B cell (primary cell): ENCODE measurements around the gene BST1. TPM values are rescaled to one million over a fixed set of nuclear protein-coding genes. Genes with fewer than 3 reads are reported as not detected.

Experiments used
- ATAC-seq: fragments of 200-7000 bp; cut with Tn5 transposase; one replicate; pipeline ENCODE4 v1.10.0; 2021; ENCODE audit warnings: low read depth, mild to moderate bottlenecking, moderate number of reproducible peaks, moderate library complexity
- CTCF ChIA-PET: fragments of 350-600 bp; sonication (Branson Sonifier 250); formaldehyde crosslinking; loops from one replicate; lab custom pipeline; 2021; ENCODE audit warnings: antibody characterized with exemption, inconsistent platforms; lab: Charles Lee
- POLR2A ChIA-PET: fragments of 350-600 bp; sonication (Branson Sonifier 250); formaldehyde crosslinking; loops from one replicate; lab custom pipeline; 2021; ENCODE audit warnings: antibody characterized with exemption; lab: Charles Lee
- DNase-seq: peaks from one replicate; pipeline ENCODE4 v3.0.0; 2013
- H2AFZ ChIP-seq: 2 replicates; pipeline ENCODE4 v1.6.1; 2012; ENCODE audit warnings: mild to moderate bottlenecking, low read depth, low read length; ENCODE audit not compliant: insufficient read depth, poor library complexity, severe bottlenecking
- H3K27ac ChIP-seq, 2 donors: 1 replicate in 1 of 2; 2 replicates in 1 of 2; pipeline ENCODE4 v1.5.1; 2012 to 2013; ENCODE audit warnings: low read length in 2 of 2, mild to moderate bottlenecking in 2 of 2, moderate library complexity in 1 of 2
- H3K27me3 ChIP-seq, 4 experiments: fragments of 200-600 bp in 1 of 4; sonication (generic) in 1 of 4; replicated peaks in 1 of 4; 1 replicate in 2 of 4; 2 replicates in 2 of 4; pipeline versions ENCODE4 v1.6.1 to v1.7.0; 2013 to 2016; ENCODE audit warnings: low read length in 3 of 4, mild to moderate bottlenecking in 2 of 4, mixed read lengths in 1 of 4, moderate library complexity in 1 of 4; ENCODE audit not compliant: insufficient read depth in 4 of 4, control insufficient read depth in 3 of 4; ENCODE audit errors: control extremely low read depth in 1 of 4
- H3K36me3 ChIP-seq, 2 experiments: replicated peaks in 1 of 2; 1 replicate in 1 of 2; 2 replicates in 1 of 2; pipeline versions ENCODE4 v1.6.1 to v1.7.1; 2013; ENCODE audit warnings: low read length in 1 of 2; ENCODE audit not compliant: insufficient read depth in 2 of 2, control insufficient read depth in 1 of 2; ENCODE audit errors: control extremely low read depth in 1 of 2, extremely low read depth in 1 of 2
- H3K4me1 ChIP-seq, 2 donors: fragments of 200-600 bp in 1 of 2; sonication (generic) in 1 of 2; 1 replicate in 1 of 2; 2 replicates in 1 of 2; pipeline versions ENCODE4 v1.5.1 to v1.6.1; 2013 to 2017; ENCODE audit warnings: low read length in 2 of 2; ENCODE audit not compliant: control insufficient read depth in 2 of 2, insufficient read depth in 2 of 2
- H3K4me2 ChIP-seq: replicated peaks from 2 replicates; pipeline ENCODE3; 2012; ENCODE audit warnings: mild to moderate bottlenecking, low read depth, low read length; ENCODE audit not compliant: poor library complexity, severe bottlenecking
- H3K4me3 ChIP-seq, 5 experiments: fragments of 200-600 bp in 1 of 5; sonication (generic) in 1 of 5; 1 replicate in 3 of 5; 2 replicates in 2 of 5; pipeline versions ENCODE4 v1.5.1 to v1.7.0; 2011 to 2016; ENCODE audit warnings: low read length in 4 of 5, mild to moderate bottlenecking in 4 of 5, low read depth in 2 of 5, control low read depth in 1 of 5, moderate library complexity in 1 of 5; ENCODE audit not compliant: insufficient read depth in 1 of 5; ENCODE audit errors: control extremely low read depth in 1 of 5, extremely low read depth in 1 of 5
- H3K79me2 ChIP-seq: fragments of 200-600 bp; sonication (generic); one replicate; pipeline ENCODE4 v1.6.0; 2016; ENCODE audit warnings: low read length; ENCODE audit not compliant: control insufficient read depth, insufficient read depth
- H3K9ac ChIP-seq: fragments of 200-600 bp; sonication (generic); 2 replicates; pipeline ENCODE4 v1.6.1; 2017; ENCODE audit warnings: mild to moderate bottlenecking, low read length, moderate library complexity
- H3K9me3 ChIP-seq, 3 donors: one replicate each; pipeline versions ENCODE4 v1.6.1 to v1.7.1; 2013; ENCODE audit warnings: low read length in 2 of 3; ENCODE audit not compliant: control insufficient read depth in 2 of 3, insufficient read depth in 1 of 3; ENCODE audit errors: control extremely low read depth in 1 of 3
- H4K20me1 ChIP-seq: 2 replicates; pipeline ENCODE4 v1.6.0; 2012; ENCODE audit warnings: mild to moderate bottlenecking, low read length; ENCODE audit not compliant: insufficient read depth, control insufficient read depth, poor library complexity, severe bottlenecking
- H3K27ac Mint-ChIP-seq: one replicate; pipeline ENCODE4 v1.8.0; 2021; ENCODE audit warnings: mixed read lengths
- H3K27me3 Mint-ChIP-seq: one replicate; pipeline ENCODE4 v1.8.0; 2021; ENCODE audit warnings: mixed read lengths
- H3K4me1 Mint-ChIP-seq: one replicate; pipeline ENCODE4 v1.8.0; 2021; ENCODE audit warnings: mixed read lengths
- H3K4me3 Mint-ChIP-seq: one replicate; pipeline ENCODE4 v1.8.0; 2021; ENCODE audit warnings: mixed read lengths
- H3K9me3 Mint-ChIP-seq: one replicate; pipeline ENCODE4 v1.8.0; 2022; ENCODE audit warnings: mixed read lengths; ENCODE audit not compliant: insufficient read depth
- EZH2 ChIP-seq: IDR thresholded peaks from 2 replicates; pipeline ENCODE4 v1.6.1; 2012; ENCODE audit warnings: borderline replicate concordance, low read depth, mild to moderate bottlenecking, moderate library complexity, low read length; ENCODE audit not compliant: insufficient read depth, poor library complexity, severe bottlenecking
- WGBS: methylation state at CpG from one replicate; pipeline ENCODE4 v1.1.5; 2013; ENCODE audit warnings: missing lambda C conversion rate; ENCODE audit not compliant: insufficient coverage; 5-methylcytosine and 5-hydroxymethylcytosine counted together
- intact Hi-C: fragments of 100-400 bp; cut with micrococcal nuclease; formaldehyde crosslinking; loops from one replicate; pipeline ENCODE4 v1.10.0; 2022
- polyA plus RNA-seq: library from polyadenylated mRNA; depleted of rRNA; stranded (reverse); fragments of >200 nt; gene quantifications from 2 replicates; pipeline ENCODE4 v1.2.3, GENCODE V29; 2012
- total RNA-seq, 2 donors: library from RNA; stranded (reverse); fragments of 120-200 nt in 1 of 2; gene quantifications; 1 replicate in 1 of 2; 2 replicates in 1 of 2; pipeline versions ENCODE4 v1.2.3 to v1.2.4, GENCODE V29; 2013 to 2022
- TF ChIP-seq, protein P1 (sequence below): fragments of 200-600 bp; IDR thresholded peaks from one replicate; pipeline ENCODE4 v1.8.0; 2022; ENCODE audit warnings: antibody characterized with exemption, mild to moderate bottlenecking

The BST1 gene
- total and polyA plus RNA-seq, 2 donors (not counting 1 experiment from before 2014, with no cell fraction given): 0.32 to 1.00 TPM

DNA sequence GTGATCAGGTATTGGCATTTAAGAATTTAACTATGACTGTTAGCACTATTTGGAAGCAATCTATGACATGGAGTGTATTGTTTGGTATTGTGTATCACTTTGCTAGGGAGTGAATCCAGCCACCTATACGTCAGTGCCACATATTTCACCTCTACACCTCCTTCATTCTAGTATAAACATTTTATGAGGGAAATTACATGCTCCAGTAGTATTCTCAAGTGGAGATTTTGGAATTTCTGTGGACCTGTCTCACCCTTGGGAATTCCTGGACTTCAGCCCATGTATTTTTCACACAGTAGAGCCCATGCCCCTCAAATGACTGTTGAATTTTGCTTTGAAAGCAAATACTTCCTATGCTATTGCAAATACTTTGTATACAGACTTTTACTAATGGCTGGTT is 11.3 kb downstream of the BST1 start:
- H3K27ac Mint-ChIP-seq: no peak overlapping the region
- no peaks in the 10 kb centered on the region for H3K9me3 Mint-ChIP-seq
- DNase-seq (no peak), ATAC-seq (no peak)
- H3K36me3 ChIP-seq: no peaks in the 10 kb centered on the region
- no peak overlapping the region for H3K4me3 ChIP-seq
- WGBS: no CpG with 5 or more reads among the region's 1 CpG
- no peaks in the 10 kb centered on the region for H3K27me3 ChIP-seq
- no peak overlapping the region for H3K4me3 Mint-ChIP-seq
- H3K79me2 ChIP-seq: no peaks in the 10 kb centered on the region
- CTCF ChIA-PET: no interaction called here
- intact Hi-C loops: no loop called here
- H4K20me1 ChIP-seq: no peaks in the 10 kb centered on the region
- TF ChIP-seq, protein P1, sequence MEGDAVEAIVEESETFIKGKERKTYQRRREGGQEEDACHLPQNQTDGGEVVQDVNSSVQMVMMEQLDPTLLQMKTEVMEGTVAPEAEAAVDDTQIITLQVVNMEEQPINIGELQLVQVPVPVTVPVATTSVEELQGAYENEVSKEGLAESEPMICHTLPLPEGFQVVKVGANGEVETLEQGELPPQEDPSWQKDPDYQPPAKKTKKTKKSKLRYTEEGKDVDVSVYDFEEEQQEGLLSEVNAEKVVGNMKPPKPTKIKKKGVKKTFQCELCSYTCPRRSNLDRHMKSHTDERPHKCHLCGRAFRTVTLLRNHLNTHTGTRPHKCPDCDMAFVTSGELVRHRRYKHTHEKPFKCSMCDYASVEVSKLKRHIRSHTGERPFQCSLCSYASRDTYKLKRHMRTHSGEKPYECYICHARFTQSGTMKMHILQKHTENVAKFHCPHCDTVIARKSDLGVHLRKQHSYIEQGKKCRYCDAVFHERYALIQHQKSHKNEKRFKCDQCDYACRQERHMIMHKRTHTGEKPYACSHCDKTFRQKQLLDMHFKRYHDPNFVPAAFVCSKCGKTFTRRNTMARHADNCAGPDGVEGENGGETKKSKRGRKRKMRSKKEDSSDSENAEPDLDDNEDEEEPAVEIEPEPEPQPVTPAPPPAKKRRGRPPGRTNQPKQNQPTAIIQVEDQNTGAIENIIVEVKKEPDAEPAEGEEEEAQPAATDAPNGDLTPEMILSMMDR: no peak
- TF ChIP-seq EZH2: no peak
- H3K4me1 ChIP-seq: no peaks in the 10 kb centered on the region
- H2AFZ ChIP-seq: no peak overlapping the region
- H3K9me3 ChIP-seq: no peaks in the 10 kb centered on the region
- no peak overlapping the region for H3K9ac ChIP-seq
- H3K4me1 Mint-ChIP-seq: no peaks in the 10 kb centered on the region
- POLR2A ChIA-PET: no interaction called here
- no peak overlapping the region for H3K27ac ChIP-seq
- H3K27me3 Mint-ChIP-seq: peaks cover 3% of the 10 kb centered on the region
- no peak overlapping the region for H3K4me2 ChIP-seq

DNA sequence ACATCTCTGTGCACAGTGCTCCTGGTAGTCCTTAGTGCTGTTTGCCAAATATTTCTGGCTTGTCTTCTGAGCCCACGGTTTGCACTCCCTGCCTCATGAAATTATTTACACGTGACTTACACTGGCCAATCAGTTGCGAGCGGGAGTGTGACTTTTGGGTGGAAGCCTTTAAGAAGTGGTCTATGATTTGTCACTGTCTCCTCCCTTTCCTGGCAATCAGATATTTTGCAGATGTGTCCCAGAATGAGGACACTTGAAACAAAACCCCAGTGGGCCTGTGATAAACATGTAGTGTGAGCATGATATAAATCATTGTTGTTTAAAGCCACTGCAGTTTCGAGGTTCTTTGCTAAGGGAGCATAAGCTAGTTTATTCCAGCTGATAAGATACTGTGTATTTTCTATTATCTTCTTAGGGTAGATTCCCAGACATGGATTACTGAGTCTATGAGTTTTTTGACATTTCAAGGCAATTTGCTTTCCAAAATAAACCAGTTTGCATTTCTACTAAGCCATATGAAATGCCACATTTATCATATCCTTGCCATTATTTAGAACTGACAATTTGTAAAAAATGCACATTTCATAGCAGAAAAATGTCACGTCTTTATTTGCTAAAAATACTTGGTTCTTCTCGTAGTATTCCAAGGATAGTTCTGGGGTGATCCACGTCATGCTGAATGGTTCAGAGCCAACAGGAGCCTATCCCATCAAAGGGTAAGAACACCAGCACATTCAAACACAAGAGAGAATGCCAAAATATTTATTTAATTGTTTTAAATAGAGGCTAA is 12.0 kb downstream of the BST1 start:
- Histone ChIP-seq H3K79me2 (no peaks in the 10 kb centered on the region), H3K4me3 (no peak overlapping the region), H3K36me3 (no peaks in the 10 kb centered on the region), H3K9ac (no peak overlapping the region), H4K20me1 (no peaks in the 10 kb centered on the region), H3K27ac (no peak overlapping the region), H3K9me3 (no peaks in the 10 kb centered on the region), H3K4me1 (no peaks in the 10 kb centered on the region), H3K27me3 (no peaks in the 10 kb centered on the region), H2AFZ (no peak overlapping the region), H3K4me2 (no peak overlapping the region)
- H3K4me1 Mint-ChIP-seq: no peaks in the 10 kb centered on the region
- H3K4me3 Mint-ChIP-seq: no peak overlapping the region
- no peak for TF ChIP-seq EZH2
- TF ChIP-seq, protein P1: no peak
- no peak for DNase-seq
- CTCF ChIA-PET: no interaction called here
- intact Hi-C loops: no loop called here
- peaks cover 3% of the 10 kb centered on the region for H3K27me3 Mint-ChIP-seq
- H3K27ac Mint-ChIP-seq: no peak overlapping the region
- no peak for ATAC-seq
- no peaks in the 10 kb centered on the region for H3K9me3 Mint-ChIP-seq
- POLR2A ChIA-PET: no interaction called here
- 88% methylated on average over 3 of the region's 8 CpGs for WGBS
